Lower lobe of right lung (tissue), 2 donors: ENCODE results near the gene CEP89. TPM values are rescaled to one million over a fixed set of nuclear protein-coding genes. Genes with fewer than 3 reads are reported as not detected.

Experiments
- ATAC-seq, 2 donors: fragments of 200-7000 bp; cut with Tn5 transposase; one replicate each; pipeline ENCODE4 v1.9.1; 2020 to 2022; ENCODE audit warnings: mild to moderate bottlenecking in 2 of 2, moderate library complexity in 2 of 2
- DNase-seq: peaks from one replicate; pipeline ENCODE4 v3.0.0-alpha.2; 2020
- H3K27ac ChIP-seq: fragments of 200-600 bp; one replicate; pipeline ENCODE4 v1.8.0; 2022
- H3K27me3 ChIP-seq: fragments of 200-600 bp; one replicate; pipeline ENCODE4 v1.8.0; 2022; ENCODE audit warnings: low read depth
- H3K36me3 ChIP-seq: fragments of 200-600 bp; one replicate; pipeline ENCODE4 v1.8.0; 2022; ENCODE audit warnings: mild to moderate bottlenecking
- H3K4me1 ChIP-seq: fragments of 200-600 bp; one replicate; pipeline ENCODE4 v1.8.0; 2022
- H3K4me3 ChIP-seq: fragments of 200-600 bp; one replicate; pipeline ENCODE4 v1.8.0; 2022; ENCODE audit warnings: mild to moderate bottlenecking
- H3K9me3 ChIP-seq: fragments of 200-600 bp; one replicate; pipeline ENCODE4 v1.8.0; 2022
- CTCF ChIP-seq: fragments of 200-600 bp; IDR thresholded peaks from one replicate; pipeline ENCODE4 v1.8.0; 2022; ENCODE audit warnings: antibody characterized with exemption, mild to moderate bottlenecking
- intact Hi-C: fragments of 100-400 bp; cut with DNase I; formaldehyde crosslinking; loops from one replicate; pipeline ENCODE4 v1.11.0; 2022
- total RNA-seq: library from RNA; stranded (reverse); fragmentation: NEBNext Ultra II Directional; extraction: Animal tissue kit (Norgen Biotek cat#: 25700); gene quantifications from one replicate; pipeline ENCODE4 v1.2.1, GENCODE V29; 2021
- donor health status: DM: no; HTN: yes; CAD: no; lungs with severe emphysema.

Gene CEP89
- total RNA-seq, 1 donor from 2014 or later, result 19.8 TPM

GRCh38 chr19:32919365-32919764, 52.4 kb downstream of the CEP89 start:
- H3K36me3 ChIP-seq, result peaks cover 71% of the 10 kb centered on the region
- H3K4me1 ChIP-seq, result no peaks in the 10 kb centered on the region
- no peaks in the 10 kb centered on the region for H3K27me3 ChIP-seq
- no peak overlapping the region for H3K27ac ChIP-seq
- no peaks in the 10 kb centered on the region for H3K9me3 ChIP-seq
- no peak for TF ChIP-seq CTCF
- no peak for ATAC-seq
- intact Hi-C loops, result no loop called here
- H3K4me3 ChIP-seq, result no peak overlapping the region
- DNase-seq, result no peak

- H3K4me1 ChIP-seq, result no peaks in the 10 kb centered on the region
- no peak for ATAC-seq
- peaks cover 65% of the 10 kb centered on the region for H3K36me3 ChIP-seq
- no peak overlapping the region for H3K27ac ChIP-seq
- no peak for TF ChIP-seq CTCF
- intact Hi-C loops, result no loop called here
- H3K27me3 ChIP-seq, result no peaks in the 10 kb centered on the region
- H3K9me3 ChIP-seq, result no peaks in the 10 kb centered on the region
- DNase-seq, result no peak
- H3K4me3 ChIP-seq, result no peak overlapping the region
These were observed 54.2 kb downstream of the CEP89 start for GRCh38 chr19:32917616-32917996.

DNA sequence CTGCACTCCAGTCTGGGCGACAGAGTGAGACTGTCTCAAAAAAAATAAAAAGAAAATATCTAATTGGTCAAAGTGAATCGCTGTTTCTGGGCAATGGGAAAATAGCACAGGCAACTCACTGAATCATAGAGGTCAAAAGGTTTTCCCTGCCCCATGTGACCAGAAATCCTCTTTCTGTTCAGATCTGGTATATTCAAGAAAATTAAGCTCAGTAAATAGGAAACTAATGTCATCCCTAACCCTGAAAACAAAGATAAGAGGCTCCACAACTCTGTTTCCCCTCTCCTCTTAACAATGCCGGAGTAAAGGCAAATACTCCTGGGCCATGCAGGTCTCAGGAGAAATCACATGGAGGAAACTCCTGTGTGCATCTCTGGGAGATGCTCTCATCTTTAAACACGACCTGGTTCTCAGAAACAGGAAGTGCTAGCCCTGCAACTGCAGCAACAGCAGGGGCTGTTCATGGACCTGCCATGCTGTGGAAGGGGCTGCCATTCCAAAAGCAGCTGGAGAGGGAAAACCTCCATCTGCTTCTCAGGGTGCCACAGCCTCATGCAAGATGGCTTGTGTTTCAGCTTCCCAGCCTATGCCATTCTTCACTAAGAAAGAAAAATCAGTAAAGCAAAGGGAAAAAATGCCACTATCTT, 54.7 kb downstream of the CEP89 start:
- no peak overlapping the region for H3K4me3 ChIP-seq
- TF ChIP-seq CTCF, result no peak
- no peaks in the 10 kb centered on the region for H3K27me3 ChIP-seq
- ATAC-seq (no peak), DNase-seq (no peak)
- intact Hi-C loops, result no loop called here
- peaks cover 60% of the 10 kb centered on the region for H3K36me3 ChIP-seq
- no peak overlapping the region for H3K27ac ChIP-seq
- H3K9me3 ChIP-seq, result no peaks in the 10 kb centered on the region
- H3K4me1 ChIP-seq, result no peaks in the 10 kb centered on the region

- TF ChIP-seq CTCF, result no peak
- Histone ChIP-seq H3K4me3 (no peak overlapping the region), H3K27ac (no peak overlapping the region), H3K9me3 (no peaks in the 10 kb centered on the region), H3K4me1 (no peaks in the 10 kb centered on the region), H3K36me3 (peaks cover 46% of the 10 kb centered on the region), H3K27me3 (no peaks in the 10 kb centered on the region)
- intact Hi-C loops, result no loop called here
- DNase-seq, result no peak
- no peak for ATAC-seq
These were observed 56.7 kb downstream of the CEP89 start for GRCh38 chr19:32914879-32915660.

GRCh38 chr19:32911467-32911866, 60.3 kb downstream of the CEP89 start:
- Histone ChIP-seq H3K27me3 (no peaks in the 10 kb centered on the region), H3K4me3 (no peak overlapping the region), H3K9me3 (no peaks in the 10 kb centered on the region), H3K27ac (no peak overlapping the region), H3K36me3 (peaks cover 51% of the 10 kb centered on the region), H3K4me1 (no peaks in the 10 kb centered on the region)
- intact Hi-C loops, result no loop called here
- DNase-seq (no peak), ATAC-seq (no peak)
- TF ChIP-seq CTCF, result no peak
